GM21381 (cell line): ENCODE data around the gene ZNF296.

ENCODE experiments used
- ATAC-seq: cut with Tn5 transposase; IDR thresholded peaks from one replicate; pipeline ENCODE4 v1.9.1; 2021; ENCODE audit warnings: mild to moderate bottlenecking, moderate library complexity; ENCODE audit not compliant: unreplicated experiment

The ZNF296 gene

GRCh38 chr19:45032421-45032820 lies 43.9 kb downstream of the ZNF296 start:
- no peak for ATAC-seq

DNA sequence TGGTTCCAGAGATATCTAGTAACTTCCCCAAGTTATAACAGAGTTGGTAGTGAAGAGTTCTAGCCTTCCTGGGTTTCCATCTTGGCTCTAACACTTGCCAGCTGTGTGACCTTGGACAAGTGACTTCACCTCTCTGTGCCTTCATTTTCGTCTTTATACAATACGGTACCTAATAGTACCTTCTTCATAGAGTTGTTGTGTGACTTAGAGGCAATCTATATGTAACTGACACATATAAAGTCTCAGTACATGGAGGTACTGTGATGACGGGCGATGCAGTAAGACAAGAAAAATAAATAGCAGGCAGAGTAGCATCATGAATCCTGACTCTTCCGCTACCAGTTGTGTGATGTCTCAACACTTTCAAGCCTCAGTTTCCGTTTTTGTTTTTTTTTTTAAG lies 45.5 kb downstream of the ZNF296 start:
- no peak for ATAC-seq

DNA sequence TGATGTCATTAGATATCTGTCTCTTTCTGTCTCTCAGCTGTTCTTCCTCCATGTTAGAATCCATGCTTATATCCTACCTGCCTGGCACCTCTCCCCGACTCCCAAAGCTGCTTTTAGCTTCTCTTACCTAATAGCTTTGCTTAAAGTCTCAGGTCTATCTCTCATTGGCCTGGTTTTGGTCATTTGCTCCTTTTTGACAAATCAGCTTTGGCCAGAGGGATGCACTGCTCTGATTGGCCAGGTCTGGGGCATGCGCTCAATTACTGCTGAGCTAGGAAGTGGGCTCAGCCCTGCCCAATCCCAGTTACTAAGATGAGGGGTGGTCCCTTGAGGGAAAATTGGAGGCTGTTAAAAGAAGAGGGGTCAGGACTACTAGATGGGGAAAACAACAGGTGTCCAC lies 48.9 kb downstream of the ZNF296 start:
- ATAC-seq, result no peak

DNA sequence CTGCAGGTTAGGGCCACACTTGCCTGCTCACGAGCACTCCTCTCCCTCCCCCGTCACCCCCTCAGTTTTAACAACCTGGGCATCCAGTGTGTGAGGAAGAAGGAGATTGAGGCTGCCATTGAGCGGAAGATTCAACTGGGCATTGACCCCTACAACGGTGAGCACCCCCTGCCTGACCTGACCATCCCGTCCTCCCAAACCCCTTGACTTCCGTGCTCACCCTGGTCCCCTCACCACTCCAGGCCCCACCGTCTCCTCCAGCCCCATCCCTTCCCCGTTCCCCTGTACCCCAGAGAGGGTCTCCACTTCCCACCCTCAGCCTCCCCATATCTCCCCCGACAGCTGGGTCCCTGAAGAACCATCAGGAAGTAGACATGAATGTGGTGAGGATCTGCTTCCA lies 51.0 kb downstream of the ZNF296 start:
- ATAC-seq, result no peak

DNA sequence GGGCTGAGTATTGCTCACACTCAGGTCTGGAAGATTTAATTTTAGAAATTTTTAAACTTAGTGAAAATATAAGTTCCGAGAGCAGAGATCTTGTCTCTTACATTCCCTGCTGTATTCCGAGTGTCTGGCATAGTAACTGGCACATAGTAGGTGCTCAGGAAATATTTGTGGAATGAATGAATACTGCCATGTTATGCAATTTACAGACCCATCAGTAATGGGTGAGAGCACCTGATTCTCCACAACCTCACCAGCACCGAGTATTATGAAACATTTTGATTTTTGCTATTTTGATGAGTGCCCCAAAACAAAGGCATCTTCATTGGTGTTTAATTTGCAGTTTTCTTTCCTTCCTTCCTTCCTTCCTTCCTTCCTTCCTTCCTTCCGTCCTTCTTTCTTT lies 53.2 kb downstream of the ZNF296 start:
- ATAC-seq, result no peak

- ATAC-seq, result no peak
Observed at GRCh38 chr19:45021971-45022370, 54.3 kb downstream of the ZNF296 start.
